GM12865 (cell line): ENCODE measurements around the gene TNS2.

Experiments
- DNase-seq: peaks from one replicate; pipeline ENCODE4 v3.0.0; 2010; ENCODE audit warnings: low read depth
- H3K4me3 ChIP-seq: 2 replicates; pipeline ENCODE4 v1.5.1; 2011; ENCODE audit warnings: mild to moderate bottlenecking, low read depth, low read length, control low read depth
- TF ChIP-seq, protein P1 (sequence below): IDR thresholded peaks from 2 replicates; pipeline ENCODE4 v1.5.1; 2011; ENCODE audit warnings: low read length, control low read depth, low read depth, inconsistent platforms; ENCODE audit not compliant: insufficient read depth; ENCODE audit errors: missing control alignments

TNS2 gene

DNA sequence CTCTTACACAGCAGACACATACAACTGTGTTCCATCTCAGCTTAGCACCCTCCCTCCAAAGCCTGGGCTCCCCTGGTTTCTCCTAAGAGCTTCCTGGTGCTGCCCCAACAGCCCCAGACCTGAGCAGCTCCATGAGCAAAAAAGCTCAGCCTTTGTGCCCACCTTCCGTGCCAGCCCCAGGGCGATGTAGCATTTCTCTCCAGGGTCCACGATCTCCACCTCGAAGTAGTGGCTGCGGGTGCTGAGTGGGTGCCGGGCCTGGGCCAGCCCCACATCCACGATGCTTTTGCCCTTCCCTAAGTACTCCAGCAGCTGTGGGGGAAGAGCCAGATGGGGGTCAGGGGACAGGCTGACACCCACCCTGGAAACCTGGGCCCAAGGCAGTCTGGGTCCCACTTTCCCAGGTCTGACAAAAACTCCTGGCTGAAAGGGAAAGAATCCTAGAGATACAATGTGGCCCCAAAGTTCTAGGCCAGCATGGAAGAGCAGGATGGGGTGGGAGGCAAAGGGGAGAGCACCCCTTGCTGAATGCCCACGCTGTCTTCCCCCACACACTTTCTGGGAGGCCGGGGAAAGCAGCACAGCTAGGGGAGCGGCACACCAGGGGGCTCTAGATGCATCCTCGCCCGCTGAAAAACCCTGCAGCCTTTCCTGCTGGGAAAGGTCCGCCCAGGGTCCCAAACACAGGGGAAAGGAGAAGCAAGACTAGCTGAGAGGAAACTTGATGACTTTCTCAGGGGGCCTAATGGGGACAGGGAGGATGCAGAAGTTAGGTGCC, 18.3 kb downstream of the TNS2 start:
- H3K4me3 ChIP-seq: no peak overlapping the region
- no peak for DNase-seq
- TF ChIP-seq, protein P1, sequence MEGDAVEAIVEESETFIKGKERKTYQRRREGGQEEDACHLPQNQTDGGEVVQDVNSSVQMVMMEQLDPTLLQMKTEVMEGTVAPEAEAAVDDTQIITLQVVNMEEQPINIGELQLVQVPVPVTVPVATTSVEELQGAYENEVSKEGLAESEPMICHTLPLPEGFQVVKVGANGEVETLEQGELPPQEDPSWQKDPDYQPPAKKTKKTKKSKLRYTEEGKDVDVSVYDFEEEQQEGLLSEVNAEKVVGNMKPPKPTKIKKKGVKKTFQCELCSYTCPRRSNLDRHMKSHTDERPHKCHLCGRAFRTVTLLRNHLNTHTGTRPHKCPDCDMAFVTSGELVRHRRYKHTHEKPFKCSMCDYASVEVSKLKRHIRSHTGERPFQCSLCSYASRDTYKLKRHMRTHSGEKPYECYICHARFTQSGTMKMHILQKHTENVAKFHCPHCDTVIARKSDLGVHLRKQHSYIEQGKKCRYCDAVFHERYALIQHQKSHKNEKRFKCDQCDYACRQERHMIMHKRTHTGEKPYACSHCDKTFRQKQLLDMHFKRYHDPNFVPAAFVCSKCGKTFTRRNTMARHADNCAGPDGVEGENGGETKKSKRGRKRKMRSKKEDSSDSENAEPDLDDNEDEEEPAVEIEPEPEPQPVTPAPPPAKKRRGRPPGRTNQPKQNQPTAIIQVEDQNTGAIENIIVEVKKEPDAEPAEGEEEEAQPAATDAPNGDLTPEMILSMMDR: no peak

DNA sequence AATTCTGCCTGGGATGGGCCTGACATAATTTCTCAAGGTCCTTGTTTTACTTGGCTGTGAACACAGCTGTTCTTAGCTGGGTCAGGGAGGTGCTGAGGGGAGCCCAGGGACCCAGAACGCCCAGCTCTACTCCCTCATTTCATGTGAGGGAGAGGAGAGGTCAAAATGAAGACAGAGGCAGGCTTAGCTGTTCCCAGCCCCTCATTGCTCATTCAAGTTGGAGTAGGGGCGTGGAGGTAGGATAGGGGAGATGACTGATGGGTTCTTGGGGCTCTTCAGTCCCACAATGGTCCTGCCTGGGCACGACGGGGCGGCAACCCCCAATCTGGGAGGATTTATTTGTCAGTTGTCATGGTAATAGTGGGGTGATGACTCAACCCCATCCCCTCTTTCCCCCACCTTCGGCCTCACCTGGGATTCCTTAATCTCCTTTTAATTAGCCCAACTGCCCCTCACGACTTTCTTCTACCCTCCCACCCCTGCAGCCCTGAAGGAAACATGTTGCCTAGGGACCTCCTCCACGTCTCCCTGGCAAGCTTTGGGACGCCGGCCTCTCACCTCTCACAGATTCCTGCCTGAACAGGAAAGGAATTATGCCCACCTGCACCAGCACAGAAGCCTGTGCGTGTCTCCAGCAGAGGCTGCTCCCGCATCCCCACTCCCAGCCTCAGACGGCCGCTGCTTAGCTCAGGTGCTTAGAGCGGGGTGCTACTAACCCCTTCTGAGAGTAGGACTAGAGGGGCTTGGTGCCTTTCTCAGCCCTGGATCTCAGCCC, 19.1 kb downstream of the TNS2 start:
- no peak for DNase-seq
- H3K4me3 ChIP-seq: no peak overlapping the region
- TF ChIP-seq, protein P1: no peak

DNA sequence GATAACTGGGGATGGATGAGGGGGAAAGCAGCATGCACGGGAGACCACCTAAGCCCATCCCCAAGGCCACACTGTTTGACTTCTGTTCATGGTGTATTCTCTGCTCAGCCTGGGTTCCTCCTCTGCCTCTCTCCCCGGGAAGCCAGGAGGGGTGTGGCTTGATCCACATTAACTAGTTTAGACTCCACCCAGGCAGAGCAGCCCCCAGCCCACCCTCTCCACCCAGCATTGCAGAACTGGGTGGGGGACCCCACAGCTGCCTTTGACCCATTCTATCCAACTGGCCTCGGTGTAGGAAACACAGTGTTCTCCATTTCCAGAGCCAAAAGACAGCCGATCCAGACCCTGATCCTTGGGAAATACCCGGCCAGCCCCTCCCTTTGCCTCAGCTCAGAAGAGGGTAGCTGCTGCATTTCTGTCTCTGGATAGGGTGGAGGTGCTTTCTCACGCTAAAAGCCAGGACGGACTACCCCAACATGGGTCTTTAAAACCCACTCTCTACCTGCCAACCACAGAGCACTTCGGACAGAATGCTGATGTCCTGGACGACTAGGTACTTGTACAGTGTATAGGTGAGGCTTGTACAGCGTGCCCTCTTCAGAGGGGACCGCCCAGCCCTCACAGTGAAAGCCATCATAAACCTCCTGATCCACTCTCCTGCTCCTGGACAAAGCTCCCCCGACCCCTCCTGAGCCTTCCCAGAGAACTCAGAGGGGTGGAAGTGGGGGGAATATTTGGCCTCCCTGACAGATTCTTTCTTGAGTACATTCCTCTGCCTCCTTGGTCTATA, 20.0 kb downstream of the TNS2 start:
- no peak overlapping the region for H3K4me3 ChIP-seq
- TF ChIP-seq, protein P1: no peak
- no peak for DNase-seq

DNA sequence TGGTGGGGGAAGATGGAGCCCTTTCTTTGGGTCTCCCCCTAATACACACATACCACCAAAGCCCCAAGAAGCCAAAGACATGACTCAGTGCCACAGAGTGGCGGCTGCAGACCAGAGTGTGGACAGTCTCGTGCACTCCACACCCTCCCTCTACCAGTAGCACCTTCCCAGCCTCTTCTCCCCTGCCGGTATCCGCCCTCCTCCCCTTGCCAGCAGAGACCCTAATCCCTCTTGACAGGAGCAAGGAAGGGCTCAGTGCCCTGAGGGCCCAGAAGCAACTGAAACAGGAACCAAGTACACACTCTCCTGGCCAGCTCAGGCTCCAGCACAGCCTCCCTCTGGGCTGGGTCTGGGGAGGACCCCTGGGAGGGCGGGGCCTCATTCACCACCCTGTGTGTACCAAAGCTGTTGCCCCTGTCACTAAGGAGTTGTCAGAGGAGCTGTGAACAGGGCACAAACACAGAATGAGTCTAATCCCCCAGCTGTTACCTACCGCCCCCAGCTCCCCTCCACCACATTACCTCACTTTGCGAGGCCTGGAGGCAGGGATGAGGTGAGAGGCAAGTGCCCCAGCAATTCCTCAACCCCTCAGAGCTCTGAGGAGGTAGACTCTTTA, 21.1 kb downstream of the TNS2 start:
- TF ChIP-seq, protein P1: no peak

DNA sequence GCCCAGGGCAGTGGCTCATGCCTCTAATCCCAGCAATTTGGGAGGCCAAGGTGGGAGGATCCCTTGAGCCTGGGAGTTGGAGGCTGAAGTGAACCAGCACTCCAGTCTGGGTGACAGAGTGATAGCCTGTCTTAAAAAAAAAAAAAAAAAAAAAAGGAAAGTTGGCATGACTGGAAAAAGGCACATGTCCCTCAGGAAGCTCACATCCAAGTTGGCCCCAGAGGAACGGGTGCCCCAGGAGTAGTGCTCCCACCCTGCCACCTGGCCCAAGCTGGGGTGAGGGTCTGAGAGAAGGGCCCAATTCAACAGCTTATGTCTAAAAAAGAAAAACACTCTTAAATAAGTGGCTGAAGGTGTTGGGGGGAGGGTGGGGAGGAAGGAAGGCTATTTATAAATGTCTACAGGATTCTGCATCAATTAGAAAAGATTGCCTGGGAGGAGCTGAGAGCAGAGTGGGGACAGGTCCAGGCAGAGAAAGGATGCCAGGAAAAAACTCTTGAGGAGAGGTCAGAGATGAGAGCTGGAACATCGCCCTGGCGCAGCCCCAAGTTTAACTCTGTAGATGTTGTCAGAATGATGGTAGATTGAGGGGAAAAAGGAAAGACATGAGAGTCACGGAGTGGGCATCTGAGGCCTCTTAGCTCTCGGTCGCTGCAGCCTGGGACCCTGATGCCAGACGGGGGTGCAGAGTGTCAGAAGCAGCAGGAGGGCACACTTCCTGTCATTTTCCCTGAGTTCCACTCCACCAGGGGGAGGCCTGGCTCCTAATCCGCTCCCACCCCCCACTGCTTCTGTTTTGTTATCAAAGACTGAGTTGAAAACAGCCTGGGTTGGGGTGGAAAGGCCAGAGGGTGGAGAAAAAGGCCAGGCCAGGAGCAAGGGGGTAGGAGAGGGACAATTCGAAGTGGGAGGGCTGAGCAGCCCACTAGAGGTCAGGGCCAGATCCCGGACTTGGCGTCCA, 22.0 kb downstream of the TNS2 start:
- DNase-seq: no peak
- TF ChIP-seq, protein P1: no peak
- no peak overlapping the region for H3K4me3 ChIP-seq

More for the DNA sequence above, 21.1 kb downstream of the TNS2 start:
- H3K4me3 ChIP-seq: no peak overlapping the region
- DNase-seq: no peak
